ENCODE results near the gene VWA1.
"Not testable (repeated sequence)": the region's sequence is repeated elsewhere in the genome, so short reads cannot be mapped to it uniquely, and the experiment has no call there.

The VWA1 gene

GRCh38 chr1:1406101-1406820 lies 29.2 kb upstream of the VWA1 start:
- DNase-seq: no peak

GRCh38 chr1:1406821-1407635 lies 28.5 kb upstream of the VWA1 start, which contains the start of gene MRPL20:
Gene MRPL20, minus strand, starts transcription at chr1:1407293. Its CDS starts 76 bp downstream, at chr1:1407217.
- DNase-seq: peak; percentile 41

DNA sequence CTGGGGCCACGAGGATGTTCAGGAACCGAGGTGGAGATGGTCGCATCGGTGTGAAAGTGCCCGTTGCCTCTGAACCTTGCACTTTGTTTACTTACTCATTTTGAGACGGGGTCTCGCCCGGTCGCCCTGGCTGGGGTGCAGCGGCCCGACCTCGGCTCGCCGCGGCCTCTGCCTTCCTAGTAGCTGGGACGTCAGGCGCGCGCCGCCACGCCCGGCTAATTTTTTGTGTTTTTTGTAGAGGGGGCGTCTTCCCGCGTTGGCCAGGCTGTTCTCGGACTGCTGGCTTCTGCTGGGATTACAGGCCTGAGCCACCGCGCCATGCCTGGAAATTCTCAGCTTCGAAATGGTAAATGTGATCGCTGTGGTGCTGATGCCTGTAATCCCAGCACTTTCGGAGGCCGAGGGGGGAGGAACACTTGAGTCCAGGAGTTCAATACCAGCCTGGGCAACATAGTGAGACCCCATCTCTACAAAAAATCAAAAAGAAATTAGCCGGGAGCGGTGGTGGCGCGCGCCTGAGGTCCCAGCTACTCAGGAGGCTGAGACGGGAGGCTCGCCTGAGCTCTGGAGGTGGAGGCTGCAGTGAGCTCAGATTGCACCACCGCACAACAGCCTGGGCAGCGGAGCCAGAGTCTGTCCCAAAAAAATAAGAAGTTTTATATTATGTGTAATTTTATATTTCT lies 27.7 kb upstream of the VWA1 start:
- no peak for DNase-seq

DNA sequence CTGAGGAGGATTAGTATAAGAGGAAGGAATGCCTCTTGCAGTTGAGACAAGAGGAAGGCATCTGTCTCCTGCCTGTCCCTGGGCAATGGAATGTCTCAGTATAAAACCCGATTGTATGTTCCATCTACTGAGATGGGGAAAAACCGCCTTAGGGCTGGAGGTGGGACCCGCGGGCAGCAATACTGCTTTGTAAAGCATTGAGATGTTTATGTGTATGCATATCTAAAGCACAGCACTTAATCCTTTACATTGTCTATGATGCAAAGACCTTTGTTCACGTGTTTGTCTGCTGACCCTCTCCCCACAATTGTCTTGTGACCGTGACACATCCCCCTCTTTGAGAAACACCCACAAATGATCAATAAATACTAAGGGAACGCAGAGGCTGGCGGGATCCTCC lies 25.3 kb upstream of the VWA1 start:
- not testable (repeated sequence) for DNase-seq

- DNase-seq: no peak
Observed at GRCh38 chr1:1411626-1412025, 23.9 kb upstream of the VWA1 start.

DNA sequence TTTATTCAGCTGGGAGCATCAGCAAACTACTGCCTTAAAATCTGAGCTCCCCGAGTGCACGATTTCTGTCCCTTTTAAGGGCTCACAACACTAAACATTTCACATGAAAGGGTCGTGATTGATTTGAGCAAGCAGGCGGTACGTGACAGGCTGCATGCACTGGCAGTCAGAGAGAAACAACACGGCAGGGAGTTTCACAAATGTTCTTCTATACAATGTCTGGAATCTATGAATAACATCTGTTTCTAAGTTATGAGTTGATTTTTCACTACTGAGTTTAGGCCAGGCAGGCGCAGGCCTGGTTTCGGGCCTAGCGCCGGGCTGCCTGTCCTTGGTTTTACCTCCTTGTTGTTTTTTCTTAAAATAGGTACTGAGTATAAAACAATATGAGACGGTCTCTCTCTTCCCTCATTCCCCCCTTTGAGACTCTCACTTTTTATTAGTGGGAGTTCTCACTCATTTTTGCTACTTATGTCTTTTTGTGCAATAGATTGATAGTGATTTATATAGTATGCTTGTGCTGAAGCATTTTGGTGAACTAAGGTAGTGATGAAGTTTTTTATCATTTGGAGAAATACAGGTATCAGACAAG lies 23.1 kb upstream of the VWA1 start:
- not testable (repeated sequence) for DNase-seq

DNA sequence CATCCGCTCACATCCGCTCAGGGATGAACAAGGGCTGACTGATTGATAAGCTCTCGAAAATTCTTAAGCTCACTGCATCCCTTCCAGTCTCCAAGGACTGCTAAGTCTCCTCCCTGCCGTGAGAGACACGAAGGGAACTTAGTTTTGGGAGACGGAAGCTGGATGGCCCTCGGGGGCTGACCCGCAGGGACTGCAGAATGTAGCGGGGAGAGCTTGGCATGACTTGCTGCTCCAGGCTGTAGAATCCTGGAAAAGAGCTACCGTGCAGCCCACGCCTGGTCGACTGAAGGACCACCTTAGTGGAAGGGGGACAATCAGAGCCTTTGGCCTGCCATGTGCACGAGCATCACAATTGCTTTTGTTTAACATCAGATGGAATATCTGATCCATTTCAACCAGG lies 19.7 kb upstream of the VWA1 start:
- DNase-seq: no peak

- not testable (repeated sequence) for DNase-seq
Observed at GRCh38 chr1:1417396-1417795, 18.1 kb upstream of the VWA1 start.

- DNase-seq: not testable (repeated sequence)
Observed at GRCh38 chr1:1417825-1418463, 17.5 kb upstream of the VWA1 start.

DNA sequence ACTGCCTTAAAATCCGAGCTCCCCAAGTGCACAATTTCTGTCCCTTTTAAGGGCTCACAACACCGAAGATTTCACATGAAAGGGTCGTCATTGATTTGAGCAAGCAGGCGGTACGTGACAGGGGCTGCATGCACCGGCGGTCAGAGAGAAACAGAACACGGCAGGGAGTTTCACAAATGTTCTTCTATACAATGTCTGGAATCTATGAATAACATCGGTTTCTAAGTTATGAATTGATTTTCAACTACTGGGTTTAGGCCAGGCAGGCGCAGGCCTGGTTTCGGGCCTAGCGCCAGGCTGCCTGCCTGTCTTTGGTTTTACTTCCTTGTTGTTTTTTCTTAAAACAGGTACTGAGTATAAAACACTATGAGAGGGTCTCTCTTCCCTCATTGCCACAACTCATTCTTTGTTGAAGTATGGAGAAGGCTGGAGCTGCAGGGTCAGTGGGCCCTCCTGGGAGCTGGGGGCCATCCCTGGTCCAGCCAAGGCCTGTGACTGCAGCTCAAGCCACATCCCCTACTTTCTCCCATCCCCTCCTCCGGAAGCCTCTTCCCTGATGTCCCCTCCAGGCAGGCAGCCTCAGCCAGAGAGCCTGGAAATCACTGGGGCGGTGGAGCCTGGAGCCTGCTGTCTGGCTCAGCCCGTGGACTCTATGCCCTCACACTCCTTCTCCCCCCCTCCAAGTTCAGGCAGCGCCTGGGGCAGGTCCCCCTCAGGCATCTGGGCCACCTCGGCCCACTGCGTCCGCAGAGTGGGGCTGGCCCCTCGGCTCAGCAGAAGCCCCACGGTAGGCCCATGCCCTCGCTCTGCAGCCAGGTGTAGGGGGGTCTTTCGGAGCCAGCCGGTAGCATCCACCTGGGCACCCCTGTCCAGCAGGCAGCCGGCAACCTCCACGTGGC lies 16.8 kb upstream of the VWA1 start:
- no peak for DNase-seq

GRCh38 chr1:1419363-1419812 lies 16.1 kb upstream of the VWA1 start:
- DNase-seq: no peak

GRCh38 chr1:1419813-1420653 lies 15.5 kb upstream of the VWA1 start:
- no peak for DNase-seq

DNA sequence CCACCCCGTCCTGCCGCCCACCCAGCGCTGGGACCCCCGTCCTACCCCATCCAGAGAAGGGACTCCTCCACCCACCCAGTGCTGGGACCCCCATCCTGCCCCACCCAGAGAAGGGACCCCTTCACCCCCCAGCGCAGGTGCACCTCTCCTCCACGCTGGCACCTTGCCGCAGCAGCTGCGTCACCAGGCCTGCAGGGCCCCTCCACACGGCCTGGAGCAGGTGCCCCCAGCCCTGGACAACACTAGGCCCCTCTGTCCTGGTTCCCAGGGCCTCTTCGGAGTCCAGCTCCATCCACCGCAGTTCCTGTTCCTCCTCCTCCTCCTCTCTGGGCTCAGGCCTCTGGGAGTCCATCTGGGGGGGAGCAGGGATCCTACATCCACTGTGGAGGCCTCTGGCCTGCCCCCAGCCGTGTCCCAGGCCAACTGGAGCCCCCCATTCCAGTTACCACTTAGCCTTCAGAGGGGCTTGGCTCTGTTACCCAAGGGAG lies 14.8 kb upstream of the VWA1 start:
- DNase-seq: no peak

DNA sequence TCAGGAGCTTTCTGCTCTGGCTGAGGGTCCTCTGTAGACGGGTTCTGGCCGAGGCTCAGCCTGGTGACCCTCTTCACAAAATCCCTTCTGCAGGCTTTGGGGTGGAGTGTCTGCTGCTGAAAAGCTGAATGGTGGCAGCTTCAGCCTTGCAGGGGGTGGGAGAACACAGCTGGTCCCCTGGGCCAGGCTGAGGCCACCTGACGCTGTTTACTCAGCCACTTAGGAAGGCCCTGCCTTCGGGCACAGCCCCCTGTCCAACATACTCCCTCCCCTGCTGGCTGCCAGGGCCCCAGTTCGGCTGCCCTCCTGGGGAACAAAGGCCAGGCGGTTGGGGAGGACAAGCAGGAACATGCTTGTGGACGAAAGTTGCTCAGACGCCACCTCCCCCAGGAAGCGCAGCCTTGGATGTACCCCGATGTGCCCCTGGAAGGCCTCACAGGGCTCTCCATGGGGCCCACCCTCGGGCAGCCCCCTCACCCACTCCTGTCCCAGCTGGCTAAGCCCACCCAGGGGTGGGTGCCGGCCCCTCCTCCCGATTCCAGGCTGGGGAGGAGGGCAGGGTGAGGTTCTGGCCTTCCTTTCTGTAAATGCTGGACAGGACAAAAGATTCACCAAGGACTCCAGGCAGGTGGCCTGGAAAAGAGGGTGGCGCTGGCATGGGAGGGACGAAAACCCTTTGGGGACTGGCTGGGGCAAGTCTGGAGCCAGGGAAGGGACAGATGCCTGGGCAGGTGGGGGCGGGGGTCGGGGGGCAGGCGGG lies 14.2 kb upstream of the VWA1 start, which contains the start of gene ANKRD65:
TSS of gene ANKRD65 (minus strand) at position 130 of the 760 bp plus-strand sequence. CDS start 271 bp downstream, outside the sequence.
- peak; percentile 66 for DNase-seq

DNA sequence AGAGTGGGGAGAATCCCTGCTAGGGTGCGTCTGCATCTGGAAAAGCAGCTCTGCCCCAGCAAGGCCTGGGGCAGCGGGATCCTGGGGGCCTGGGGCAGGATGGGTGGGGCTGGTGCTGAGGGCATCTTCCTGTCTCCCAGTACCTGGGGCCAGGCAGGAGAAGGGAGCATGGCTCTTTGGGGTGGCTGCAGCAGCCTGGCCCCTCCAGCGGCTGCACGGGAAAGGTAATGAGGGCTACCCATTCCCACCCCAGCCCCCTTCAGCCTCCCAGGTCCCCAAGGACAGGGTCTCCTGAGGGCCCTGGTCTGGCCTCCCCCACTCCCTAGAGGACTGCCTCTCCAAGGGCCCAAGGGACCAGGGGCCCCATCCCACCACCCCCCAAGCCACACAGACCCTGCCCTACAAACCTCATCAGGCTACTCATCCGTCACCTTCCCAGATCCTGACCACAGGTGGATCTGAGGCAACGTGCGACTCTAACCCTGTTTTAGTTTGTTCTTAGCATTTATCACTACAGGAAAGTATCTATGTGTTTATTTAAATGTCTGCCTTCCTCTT lies 13.5 kb upstream of the VWA1 start:
- DNase-seq: no peak

GRCh38 chr1:1422465-1423244 lies 12.8 kb upstream of the VWA1 start:
- DNase-seq: no peak

GRCh38 chr1:1423245-1423597 lies 12.3 kb upstream of the VWA1 start:
- no peak for DNase-seq

DNA sequence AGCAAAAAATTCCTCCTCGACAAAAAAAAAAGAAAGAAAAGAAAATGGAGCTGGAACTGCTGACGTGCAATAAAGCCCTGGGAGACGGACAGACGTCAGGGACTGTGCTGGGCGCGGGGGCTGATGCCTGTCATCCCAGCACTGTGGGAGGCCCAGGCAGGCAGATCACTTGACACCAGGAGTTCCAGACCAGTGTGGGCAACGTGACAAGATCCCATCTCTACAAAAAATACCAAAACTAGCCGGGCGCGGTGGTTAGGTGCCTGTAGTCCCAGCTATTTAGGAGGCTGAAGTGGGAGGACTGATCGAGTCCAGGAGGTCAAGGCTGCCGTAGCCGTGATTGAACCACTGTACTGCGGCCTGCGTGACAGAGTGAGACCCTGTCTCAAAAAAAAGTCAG lies 10.8 kb upstream of the VWA1 start:
- DNase-seq: no peak

GRCh38 chr1:1425426-1425752 lies 10.1 kb upstream of the VWA1 start:
- DNase-seq: no peak
